PFSK-1 (cell line): ENCODE results near the gene CAMTA1.

ENCODE experiments used
- FOXP2 ChIP-seq: optimal IDR thresholded peaks from 2 replicates; pipeline ENCODE3; 2011; ENCODE audit warnings: borderline replicate concordance, control low read depth, inconsistent platforms; ENCODE audit not compliant: insufficient read depth; ENCODE audit errors: extremely low read length, extremely low read depth
- POLR2AphosphoS5 ChIP-seq: IDR thresholded peaks from 2 replicates; pipeline ENCODE4 v1.6.1; 2012; ENCODE audit warnings: low read depth, mild to moderate bottlenecking, control low read depth, low read length, moderate library complexity
- REST ChIP-seq, 2 experiments: IDR thresholded peaks; 2 replicates each; pipeline versions ENCODE4 v1.6.1 to v1.8.0; 2011 to 2012; ENCODE audit warnings: low read depth in 2 of 2, low read length in 2 of 2, control low read depth in 1 of 2, inconsistent platforms in 1 of 2, mild to moderate bottlenecking in 1 of 2, moderate library complexity in 1 of 2; ENCODE audit not compliant: insufficient read depth in 1 of 2
- SIN3A ChIP-seq: IDR thresholded peaks from 2 replicates; pipeline ENCODE4 v1.6.1; 2012; ENCODE audit warnings: mild to moderate bottlenecking, low read length, moderate library complexity, borderline replicate concordance; ENCODE audit not compliant: insufficient read depth
- TAF1 ChIP-seq: IDR thresholded peaks from 2 replicates; pipeline ENCODE4 v1.6.1; 2012; ENCODE audit warnings: low read length, control low read depth, borderline replicate concordance; ENCODE audit not compliant: insufficient read depth

CAMTA1 gene

GRCh38 chr1:6850537-6850936, 65.3 kb downstream of the CAMTA1 start:
- TF ChIP-seq POLR2AphosphoS5 (no peak), SIN3A (no peak), REST (IDR thresholded peaks at IDR 0.05; ENCODE audit: insufficient read depth in 1 of 2, low read depth in 2 of 2, low read length in 2 of 2) (no peak), FOXP2 (no peak), TAF1 (no peak)

GRCh38 chr1:6852136-6852890, 67.1 kb downstream of the CAMTA1 start:
- TF ChIP-seq FOXP2 = no peak
- no peak for TF ChIP-seq POLR2AphosphoS5

GRCh38 chr1:6854166-6854565, 68.9 kb downstream of the CAMTA1 start:
- TF ChIP-seq SIN3A (no peak), FOXP2 (no peak), TAF1 (no peak), REST (IDR thresholded peaks at IDR 0.05; ENCODE audit: insufficient read depth in 1 of 2, low read depth in 2 of 2, low read length in 2 of 2) (no peak), POLR2AphosphoS5 (no peak)

- TF ChIP-seq REST (IDR thresholded peaks at IDR 0.05; ENCODE audit: insufficient read depth in 1 of 2, low read depth in 2 of 2, low read length in 2 of 2) = no peak
- TF ChIP-seq FOXP2 = no peak
- TF ChIP-seq POLR2AphosphoS5 = no peak
- TF ChIP-seq TAF1 = no peak
- no peak for TF ChIP-seq SIN3A
Observed at GRCh38 chr1:6857831-6858230, 72.6 kb downstream of the CAMTA1 start.

GRCh38 chr1:6858596-6858995, 73.3 kb downstream of the CAMTA1 start:
- TF ChIP-seq TAF1 (no peak), POLR2AphosphoS5 (no peak), REST (IDR thresholded peaks at IDR 0.05; ENCODE audit: insufficient read depth in 1 of 2, low read depth in 2 of 2, low read length in 2 of 2) (no peak), FOXP2 (no peak), SIN3A (no peak)
